ENCODE results near the gene PHF20.

- TF ChIP-seq POLR2A (IDR thresholded peaks at IDR 0.05): no peak
- TF ChIP-seq CTCF (IDR thresholded peaks at IDR 0.05): no peak
These were observed 66.4 kb downstream of the PHF20 start for GRCh38 chr20:35838205-35838604.
